ELF-1 (cell line): ENCODE measurements around the gene ZSWIM8.
A peak's percentile ranks its signal among the peaks of the same experiment; 100 is the strongest.
"Not testable (repeated sequence)": the region's sequence is repeated elsewhere in the genome, so short reads cannot be mapped to it uniquely, and the experiment has no call there.

Source experiments
- DNase-seq: peaks from one replicate; pipeline ENCODE4 v3.0.0-alpha.2; 2016; ENCODE audit warnings: low read depth, low spot score

The ZSWIM8 gene, protein sequence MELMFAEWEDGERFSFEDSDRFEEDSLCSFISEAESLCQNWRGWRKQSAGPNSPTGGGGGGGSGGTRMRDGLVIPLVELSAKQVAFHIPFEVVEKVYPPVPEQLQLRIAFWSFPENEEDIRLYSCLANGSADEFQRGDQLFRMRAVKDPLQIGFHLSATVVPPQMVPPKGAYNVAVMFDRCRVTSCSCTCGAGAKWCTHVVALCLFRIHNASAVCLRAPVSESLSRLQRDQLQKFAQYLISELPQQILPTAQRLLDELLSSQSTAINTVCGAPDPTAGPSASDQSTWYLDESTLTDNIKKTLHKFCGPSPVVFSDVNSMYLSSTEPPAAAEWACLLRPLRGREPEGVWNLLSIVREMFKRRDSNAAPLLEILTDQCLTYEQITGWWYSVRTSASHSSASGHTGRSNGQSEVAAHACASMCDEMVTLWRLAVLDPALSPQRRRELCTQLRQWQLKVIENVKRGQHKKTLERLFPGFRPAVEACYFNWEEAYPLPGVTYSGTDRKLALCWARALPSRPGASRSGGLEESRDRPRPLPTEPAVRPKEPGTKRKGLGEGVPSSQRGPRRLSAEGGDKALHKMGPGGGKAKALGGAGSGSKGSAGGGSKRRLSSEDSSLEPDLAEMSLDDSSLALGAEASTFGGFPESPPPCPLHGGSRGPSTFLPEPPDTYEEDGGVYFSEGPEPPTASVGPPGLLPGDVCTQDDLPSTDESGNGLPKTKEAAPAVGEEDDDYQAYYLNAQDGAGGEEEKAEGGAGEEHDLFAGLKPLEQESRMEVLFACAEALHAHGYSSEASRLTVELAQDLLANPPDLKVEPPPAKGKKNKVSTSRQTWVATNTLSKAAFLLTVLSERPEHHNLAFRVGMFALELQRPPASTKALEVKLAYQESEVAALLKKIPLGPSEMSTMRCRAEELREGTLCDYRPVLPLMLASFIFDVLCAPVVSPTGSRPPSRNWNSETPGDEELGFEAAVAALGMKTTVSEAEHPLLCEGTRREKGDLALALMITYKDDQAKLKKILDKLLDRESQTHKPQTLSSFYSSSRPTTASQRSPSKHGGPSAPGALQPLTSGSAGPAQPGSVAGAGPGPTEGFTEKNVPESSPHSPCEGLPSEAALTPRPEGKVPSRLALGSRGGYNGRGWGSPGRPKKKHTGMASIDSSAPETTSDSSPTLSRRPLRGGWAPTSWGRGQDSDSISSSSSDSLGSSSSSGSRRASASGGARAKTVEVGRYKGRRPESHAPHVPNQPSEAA (N-terminal part only)

DNA sequence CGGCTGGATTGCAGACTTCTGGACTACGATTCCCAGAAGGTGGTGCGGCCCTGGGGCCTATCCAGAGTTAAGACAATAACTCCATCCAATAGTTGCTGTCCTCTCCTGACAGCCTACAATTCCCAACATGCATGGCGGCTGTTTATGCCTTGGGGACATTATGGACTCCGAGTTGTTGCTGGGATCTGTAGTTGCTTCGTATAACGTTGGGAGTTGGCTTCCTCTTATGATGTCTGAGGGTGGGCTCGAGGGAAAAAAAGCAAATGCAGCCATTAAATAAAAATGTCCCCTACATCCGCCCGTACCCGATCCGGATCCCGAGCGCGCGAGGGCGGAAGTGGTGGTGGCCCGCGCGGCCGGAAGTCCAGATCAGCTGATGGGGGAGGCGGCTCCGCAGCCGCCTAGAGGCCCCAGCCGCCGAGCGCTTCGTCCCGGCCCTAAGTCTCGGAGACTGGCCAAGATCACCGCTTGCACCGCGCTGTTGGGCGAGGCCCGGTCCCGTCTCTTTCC lies at the start of gene ZSWIM8:
ZSWIM8 (plus strand) TSS at position 396 of the 510 bp plus-strand sequence. CDS start 273 bp downstream, outside the sequence.
- DNase-seq, result peak; percentile 90

DNA sequence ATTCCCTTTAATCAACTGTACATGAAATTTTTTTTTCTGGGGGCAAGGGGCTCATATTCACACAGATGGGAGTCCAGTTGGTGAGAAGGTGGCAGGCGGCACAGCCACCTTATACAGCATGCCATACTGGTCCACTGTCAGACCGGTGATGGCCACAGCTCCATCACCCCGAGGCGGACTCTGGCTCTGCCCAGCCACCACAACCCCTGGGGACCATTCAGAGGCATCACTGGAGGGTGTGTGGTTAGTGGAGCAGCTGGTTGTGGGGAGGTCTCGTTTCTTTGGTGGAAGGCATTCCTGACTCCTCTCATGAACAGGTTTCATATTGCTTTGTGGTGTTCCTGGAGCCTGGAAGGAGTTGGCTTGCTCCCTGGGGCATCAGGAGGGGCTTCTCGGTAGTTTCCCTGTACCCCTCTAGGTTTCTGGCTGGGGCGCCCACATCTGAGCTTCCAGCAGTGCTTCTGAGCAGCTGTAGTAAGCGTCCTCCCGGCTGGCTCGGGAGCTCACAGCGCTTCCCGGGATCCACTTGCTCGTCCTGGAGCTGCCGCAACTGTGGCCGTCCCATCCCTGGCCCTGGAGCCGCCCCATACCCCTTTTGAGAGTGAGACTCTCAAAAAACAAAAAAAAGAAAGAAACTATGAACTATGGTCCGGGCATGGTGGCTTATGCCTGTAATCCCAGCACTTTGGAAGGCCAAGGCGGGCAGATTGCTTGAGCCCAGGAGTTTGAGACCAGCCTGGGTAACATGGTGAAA lies 44.7 kb upstream of the ZSWIM8 start:
- DNase-seq, result not testable (repeated sequence)

DNA sequence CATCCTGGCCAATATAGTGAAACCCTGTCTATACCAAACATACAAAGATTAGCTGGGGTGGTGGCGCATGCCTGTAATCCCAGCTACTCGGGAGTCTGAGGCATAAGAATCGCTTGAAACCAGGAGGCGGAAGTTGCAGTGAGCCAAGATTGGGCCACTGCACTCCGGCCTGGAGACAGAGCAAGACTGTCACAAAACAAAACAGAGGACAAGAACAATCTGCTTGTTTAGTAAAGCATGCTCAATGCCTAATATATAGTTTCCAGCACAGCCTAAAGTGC lies 43.0 kb upstream of the ZSWIM8 start:
- DNase-seq, result peak; percentile 26

DNA sequence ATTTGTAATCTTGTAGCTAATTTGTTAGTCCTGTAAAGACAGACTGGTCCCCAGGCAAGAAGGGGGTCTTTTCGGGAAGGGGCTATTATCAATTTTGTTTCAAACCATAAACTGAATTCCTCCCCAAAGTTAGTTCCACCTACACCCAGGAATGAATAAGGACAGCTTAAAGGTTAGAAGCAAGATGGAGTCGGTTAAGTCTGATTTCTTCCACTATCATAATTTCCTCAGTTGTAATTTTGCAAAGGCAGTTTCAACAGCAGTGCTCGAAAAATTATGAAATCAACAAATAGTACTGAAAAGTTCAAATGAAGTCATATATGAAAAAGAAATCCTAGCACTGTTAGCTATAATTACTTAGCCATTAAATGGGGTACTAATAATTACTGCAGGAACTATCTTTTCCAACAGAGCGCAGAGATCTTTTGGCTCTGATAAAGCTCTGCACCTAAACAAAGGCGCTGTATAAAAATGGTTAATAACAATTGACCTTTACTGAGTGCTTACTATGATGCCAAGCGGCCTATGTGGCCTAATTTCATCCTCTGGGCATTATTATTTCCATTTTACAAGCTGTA lies 42.0 kb upstream of the ZSWIM8 start:
- DNase-seq, result no peak

DNA sequence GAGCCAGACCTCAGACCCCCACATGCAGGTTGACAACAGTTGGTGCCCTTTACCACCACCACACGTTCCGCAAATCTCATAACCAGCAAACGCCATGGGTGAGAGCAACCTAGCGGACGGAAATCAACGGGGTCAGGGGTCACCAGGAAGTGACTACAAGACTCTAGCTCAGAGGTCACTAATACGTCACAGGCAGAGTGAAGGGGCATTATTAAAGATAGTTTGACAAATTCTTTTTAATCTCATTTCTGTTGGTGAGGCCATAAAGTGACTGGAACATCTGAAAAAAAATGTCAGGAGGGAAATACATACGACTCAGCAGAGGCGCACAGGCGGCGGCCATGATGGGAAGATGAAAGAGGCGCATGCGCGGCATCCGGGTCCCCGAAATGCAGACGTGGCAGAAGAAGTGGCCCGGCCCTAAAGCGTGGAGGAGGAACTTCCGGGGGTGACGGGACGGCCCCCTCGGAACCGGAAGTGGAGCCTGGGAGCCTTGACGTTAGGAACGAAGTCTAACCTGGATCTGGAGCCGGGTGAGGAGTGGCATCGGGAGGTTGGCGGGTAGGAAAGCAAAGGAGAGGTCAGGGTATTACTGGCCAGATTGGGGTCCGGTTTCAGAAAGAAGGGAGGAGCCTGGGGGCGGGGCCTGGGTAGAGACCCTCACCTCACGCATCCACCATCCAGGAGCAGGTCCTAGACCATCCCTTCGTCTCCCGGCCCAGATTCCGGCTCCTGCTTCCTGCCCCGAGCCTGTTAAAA lies 41.3 kb upstream of the ZSWIM8 start, which contains the start of gene SEC24C:
SEC24C (plus strand) TSS at position 468 of the 759 bp plus-strand sequence. CDS start 2,461 bp downstream, outside the sequence.
- DNase-seq, result peak; percentile 97

DNA sequence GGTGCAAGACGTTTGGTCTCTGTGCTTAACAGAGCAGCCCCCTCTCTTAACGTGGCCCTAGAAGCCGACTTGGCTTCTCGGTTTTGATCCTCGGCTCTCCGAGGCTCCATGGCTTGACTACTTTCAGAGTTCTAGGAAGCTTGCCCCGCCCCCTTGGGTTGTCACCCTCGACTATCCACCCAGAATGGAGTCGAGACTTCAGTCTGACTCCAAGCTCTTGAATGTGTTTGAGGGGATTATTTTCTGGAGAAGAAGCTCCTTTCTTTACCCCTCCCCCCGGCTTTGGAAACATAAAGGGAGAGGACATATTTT lies 40.8 kb upstream of the ZSWIM8 start:
- DNase-seq, result no peak

DNA sequence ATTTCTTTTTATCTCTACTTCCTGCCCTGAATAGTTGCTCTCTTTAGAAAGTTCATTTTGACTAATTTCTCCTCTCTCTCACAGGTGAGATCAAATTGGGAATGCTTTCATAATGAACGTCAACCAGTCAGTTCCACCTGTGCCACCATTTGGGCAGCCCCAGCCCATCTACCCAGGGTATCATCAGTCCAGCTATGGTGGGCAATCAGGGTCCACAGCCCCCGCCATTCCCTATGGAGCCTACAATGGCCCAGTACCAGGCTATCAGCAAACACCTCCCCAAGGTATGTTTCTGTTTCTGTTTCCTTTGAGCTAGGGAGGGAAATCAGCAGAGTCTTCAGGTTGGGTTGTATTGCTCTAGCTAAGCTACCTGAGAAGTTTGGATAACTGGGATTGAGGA lies 38.7 kb upstream of the ZSWIM8 start:
- no peak for DNase-seq

DNA sequence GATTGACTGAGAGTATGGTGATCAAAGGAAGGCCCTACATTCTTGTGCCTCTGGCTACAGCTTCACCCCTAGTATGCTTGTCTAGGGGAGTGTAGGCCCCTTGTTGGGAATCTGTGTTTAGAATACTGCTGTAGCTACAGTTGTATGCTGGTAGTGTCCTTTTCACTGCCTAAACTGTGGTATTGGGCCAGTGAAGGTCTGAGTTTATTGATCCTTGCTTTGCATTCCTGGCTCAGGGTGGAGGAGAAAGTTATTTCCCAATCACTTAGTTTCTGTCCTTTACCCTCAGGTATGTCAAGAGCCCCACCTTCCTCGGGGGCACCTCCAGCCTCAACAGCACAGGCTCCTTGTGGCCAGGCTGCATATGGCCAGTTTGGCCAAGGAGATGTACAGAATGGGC lies 34.6 kb upstream of the ZSWIM8 start:
- no peak for DNase-seq

DNA sequence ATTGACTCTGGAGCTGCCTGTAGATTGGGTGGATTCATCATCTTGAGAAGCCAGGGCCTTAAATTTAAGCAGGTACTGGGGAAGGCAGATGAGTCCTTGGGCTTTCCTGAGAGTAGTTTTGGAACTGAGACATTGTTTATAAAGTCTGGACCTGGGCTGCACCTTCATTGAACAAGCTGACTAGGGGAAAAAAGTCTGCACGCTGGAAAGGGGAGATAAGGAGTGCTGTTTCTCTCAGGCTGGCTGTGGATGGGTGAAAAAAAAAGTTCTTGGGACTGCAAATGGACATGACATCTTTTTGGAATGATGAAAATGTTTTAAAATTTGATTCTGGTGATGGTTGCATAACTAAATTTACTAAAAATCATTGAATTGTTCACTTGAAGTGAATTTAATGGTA lies 29.2 kb upstream of the ZSWIM8 start:
- no peak for DNase-seq

DNA sequence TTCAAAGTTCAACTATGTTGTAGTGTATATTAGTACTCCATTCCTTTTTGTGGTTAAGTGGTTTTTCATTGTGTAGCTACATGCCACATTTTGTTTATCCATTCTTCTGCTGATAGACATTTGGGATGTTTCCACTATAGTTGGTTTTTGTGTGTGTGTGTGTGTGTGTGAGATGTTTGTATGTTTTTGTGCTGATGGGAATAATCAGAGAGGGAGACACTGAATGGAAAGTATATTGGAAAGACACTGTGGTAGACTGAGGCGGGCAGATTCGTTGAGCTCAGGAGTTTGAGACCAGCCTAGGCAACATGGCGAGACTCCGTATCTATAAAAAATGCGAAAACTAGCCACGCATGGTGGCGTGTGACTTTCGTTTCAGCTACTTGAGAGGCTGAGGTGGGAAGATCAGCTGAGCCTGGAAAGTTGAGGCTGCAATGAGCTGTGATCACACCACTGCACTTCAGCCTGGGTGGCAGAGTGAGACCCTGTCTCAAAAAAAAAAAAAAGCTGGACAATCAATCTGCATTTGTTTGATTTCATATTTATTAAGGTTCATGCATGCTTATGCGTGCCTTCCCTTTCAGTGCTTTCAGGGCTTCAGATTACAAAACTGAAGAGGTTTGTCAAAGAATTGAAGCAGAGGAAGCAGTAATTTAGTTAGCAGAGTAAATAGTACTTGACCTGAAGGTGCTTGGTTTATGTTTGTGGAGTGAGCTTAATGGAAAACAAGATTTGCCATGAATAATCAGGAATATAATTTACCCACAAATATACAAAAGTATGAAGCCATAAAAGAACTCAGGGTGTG lies 26.5 kb upstream of the ZSWIM8 start:
- no peak for DNase-seq

DNA sequence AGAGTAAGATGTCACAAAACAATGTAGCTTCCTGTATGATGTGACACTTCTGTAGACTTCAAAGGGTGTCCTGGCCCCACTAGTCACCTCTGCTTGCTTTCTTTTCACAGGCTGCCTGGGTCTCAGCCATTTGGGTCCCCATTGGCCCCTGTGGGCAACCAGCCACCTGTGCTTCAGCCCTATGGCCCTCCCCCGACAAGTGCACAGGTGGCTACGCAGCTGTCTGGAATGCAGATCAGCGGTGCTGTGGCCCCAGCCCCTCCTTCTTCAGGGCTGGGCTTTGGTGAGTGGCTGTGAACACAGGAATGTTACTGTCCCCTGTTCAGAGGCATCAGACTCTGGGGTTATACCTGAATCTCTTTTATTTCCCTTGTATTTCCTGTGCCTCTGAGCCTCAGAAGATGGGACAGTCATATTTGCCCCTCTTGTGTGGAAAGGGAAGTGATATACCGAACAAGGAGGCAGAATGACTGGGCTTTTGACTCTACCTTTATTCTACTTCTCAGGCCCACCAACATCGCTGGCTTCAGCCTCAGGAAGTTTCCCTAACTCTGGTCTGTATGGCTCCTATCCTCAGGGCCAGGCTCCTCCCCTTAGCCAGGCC lies 25.8 kb upstream of the ZSWIM8 start:
- peak; percentile 34 for DNase-seq

DNA sequence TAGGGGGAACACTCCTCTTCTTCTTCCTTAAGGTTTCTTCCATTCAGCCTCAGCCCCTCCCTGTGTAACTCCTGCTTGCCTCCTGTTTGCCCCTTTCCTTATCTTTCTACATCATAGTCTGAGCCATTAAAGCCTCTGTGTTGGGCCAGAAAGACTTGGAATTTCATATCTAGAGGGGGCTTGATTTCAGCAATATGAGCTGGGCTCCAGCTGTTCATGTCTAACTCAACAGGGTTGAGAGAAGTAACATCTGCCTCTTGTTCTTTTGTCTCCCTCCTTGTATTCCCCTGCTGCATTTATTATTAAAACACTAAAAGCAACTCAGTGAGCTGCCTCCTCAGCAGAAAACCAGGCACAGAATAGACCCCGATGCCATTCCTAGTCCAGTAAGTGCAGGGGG lies 23.6 kb upstream of the ZSWIM8 start:
- DNase-seq, result no peak

DNA sequence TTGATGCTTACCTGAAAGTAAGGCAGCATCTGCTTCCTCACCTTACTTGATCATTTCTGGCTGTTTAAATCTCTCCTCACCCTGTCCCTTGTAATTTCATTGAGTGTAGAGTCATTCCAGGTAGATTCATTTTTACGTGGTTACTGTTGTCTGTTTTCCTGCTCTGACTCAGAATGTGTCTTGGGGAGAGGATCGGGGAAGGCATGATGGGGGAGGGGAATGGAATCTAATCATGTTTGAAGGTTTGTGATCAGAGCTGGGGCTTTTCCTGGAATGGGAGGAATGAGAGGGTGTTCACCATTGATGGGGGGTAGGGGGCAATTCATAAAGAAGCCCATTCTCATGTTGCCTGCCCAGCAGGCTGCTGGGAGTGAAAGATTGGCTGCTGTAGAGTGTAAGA lies 22.5 kb upstream of the ZSWIM8 start:
- DNase-seq, result no peak

DNA sequence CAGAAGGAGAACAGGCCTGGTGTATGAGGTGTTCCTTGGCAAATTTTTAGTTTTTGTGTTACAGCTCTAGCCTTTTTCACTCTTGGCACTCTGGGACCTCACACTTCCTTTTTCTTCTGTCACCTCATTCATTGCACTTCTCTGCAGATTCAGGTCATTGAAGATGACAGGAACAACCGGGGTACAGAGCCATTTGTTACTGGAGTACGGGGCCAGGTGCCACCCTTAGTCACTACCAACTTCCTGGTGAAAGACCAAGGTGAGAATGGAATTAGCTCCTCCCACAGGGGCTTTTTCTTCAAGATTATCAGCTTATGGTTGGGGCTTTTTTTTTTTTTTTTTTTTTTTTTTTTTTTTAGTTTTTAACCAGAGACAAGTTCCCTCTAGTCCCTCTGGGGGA lies 22.1 kb upstream of the ZSWIM8 start:
- DNase-seq, result no peak

DNA sequence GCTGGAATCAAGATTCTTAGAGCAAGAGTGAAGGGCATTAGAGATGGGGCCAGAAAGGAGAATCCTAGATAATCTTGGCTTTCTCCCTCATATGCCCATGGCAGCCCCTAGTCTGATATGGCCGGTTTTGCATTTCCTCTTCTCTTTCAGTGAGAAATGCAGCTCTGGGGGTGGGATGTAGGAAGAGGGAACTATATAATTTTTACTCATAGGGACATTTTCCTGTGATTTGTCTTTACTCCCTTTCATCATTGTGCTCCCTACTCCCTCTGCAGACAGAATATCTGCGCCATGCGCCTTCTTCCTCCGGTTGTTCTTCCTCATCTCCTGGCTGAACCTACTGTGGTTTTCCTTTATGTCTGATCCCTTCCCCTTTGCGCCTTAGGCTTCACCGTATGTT lies 20.3 kb upstream of the ZSWIM8 start:
- DNase-seq, result no peak

DNA sequence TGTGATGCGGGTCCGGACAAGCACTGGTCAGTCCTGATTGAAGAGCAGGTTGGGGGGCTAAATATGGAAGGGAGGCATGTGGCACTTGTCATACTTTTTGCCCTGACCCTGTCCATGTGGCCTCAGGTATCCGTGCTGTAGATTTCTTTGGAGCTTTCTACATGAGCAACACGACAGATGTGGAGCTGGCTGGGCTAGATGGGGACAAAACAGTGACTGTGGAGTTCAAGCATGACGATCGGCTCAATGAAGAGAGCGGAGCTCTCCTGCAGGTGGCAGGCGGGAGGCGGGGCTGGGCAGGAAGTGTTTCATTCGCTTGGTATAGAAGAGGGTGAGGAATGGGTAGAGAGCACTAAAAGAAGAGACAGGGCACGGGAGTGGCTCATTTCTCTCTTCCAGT lies 16.5 kb upstream of the ZSWIM8 start:
- no peak for DNase-seq

DNA sequence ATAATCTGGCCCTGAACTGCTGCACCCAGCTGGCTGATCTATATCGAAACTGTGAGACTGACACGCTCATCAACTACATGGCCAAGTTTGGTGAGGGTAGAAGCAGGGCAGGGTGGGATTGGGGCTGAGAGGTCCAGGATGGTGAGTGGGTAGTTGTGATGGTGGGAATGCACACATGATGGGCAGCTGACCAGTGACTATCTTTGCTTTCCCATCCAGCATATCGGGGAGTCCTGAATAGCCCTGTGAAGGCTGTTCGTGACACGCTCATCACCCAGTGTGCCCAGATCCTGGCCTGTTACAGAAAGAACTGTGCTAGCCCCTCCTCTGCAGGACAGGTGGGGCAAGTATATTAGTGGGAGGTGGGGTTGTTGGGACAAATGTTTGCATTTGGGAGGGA lies 16.0 kb upstream of the ZSWIM8 start:
- no peak for DNase-seq

DNA sequence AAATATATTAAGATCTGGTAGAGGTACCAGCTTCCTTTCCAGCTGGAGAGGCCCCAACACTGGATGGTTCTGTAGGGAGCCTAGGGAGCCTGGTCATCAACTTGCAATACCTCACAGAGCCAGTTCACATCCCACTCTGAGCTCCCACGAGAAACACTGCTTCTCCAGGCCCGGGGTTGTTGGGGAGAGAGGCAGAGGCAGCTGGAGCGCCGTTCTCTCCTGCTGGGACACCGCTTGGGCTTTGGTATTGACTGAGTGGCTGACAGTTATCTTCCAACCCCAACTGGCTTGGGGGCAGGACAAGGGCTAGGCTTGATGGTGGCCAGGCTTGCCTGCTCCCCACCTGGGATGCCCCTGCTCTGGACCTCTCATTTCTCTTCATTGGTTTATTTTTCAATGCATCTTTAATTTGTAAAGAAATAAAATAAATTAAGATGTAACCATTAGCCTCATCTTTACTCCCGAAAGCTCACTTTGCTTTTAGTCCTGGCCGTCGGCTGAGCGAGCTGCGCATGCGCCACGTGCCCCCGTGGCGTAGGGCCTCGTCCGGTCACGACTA lies 13.6 kb upstream of the ZSWIM8 start:
- peak; percentile 78 for DNase-seq
